Left ventricle myocardium inferior (tissue), 1 donor: Measurements from ENCODE around the gene VCX3A. TPM values are rescaled to one million over a fixed set of nuclear protein-coding genes. Genes with fewer than 3 reads are reported as not detected.
"Not testable (repeated sequence)": the region's sequence is repeated elsewhere in the genome, so short reads cannot be mapped to it uniquely, and the experiment has no call there.

ENCODE experiments used
- DNase-seq: peaks from one replicate; pipeline ENCODE4 v3.0.0-alpha.2; 2020
- H3K27ac ChIP-seq: fragments of 200-600 bp; replicated peaks from 2 replicates; pipeline ENCODE4 v1.8.0; 2021
- H3K27me3 ChIP-seq: fragments of 200-600 bp; 2 replicates; pipeline ENCODE4 v1.8.0; 2021; ENCODE audit warnings: low read depth
- H3K36me3 ChIP-seq: fragments of 200-600 bp; 2 replicates; pipeline ENCODE4 v1.8.0; 2021
- H3K4me1 ChIP-seq: fragments of 200-600 bp; 2 replicates; pipeline ENCODE4 v1.8.0; 2021
- H3K4me3 ChIP-seq: fragments of 200-600 bp; 2 replicates; pipeline ENCODE4 v1.8.0; 2021; ENCODE audit warnings: mild to moderate bottlenecking, moderate library complexity
- H3K9me3 ChIP-seq: fragments of 200-600 bp; replicated peaks from 2 replicates; pipeline ENCODE4 v1.8.0; 2021
- intact Hi-C: fragments of 100-400 bp; cut with micrococcal nuclease; formaldehyde crosslinking; loops from one replicate; pipeline ENCODE4 v1.11.0; 2022
- long read RNA-seq: library from polyadenylated mRNA; unstranded; transcript quantifications from one replicate; pipeline ENCODE4 v2.0.0, GENCODE V29; 2021
- total RNA-seq: library from RNA; stranded (reverse); fragmentation: NEBNext Ultra II Directional; extraction: Animal tissue kit (Norgen Biotek cat#: 25700); gene quantifications from one replicate; pipeline ENCODE4 v1.2.1, GENCODE V29; 2021
- TF ChIP-seq, protein P1 (sequence below): fragments of 200-600 bp; IDR thresholded peaks from 2 replicates; pipeline ENCODE4 v1.8.0; 2021; ENCODE audit warnings: antibody characterized with exemption, mild to moderate bottlenecking, borderline replicate concordance
- donor health status: DM: no; HTN: yes; CAD: no; lungs with severe emphysema.

Gene VCX3A
- not detected for total RNA-seq
- long read RNA-seq, result 0 reads

GRCh38 chrX:6535018-6535417 is at the start of gene VCX3A:
Gene VCX3A (minus strand): TSS chrX:6535118. CDS start chrX:6534497, 621 bp downstream.
- H3K36me3 ChIP-seq, H3K27ac ChIP-seq, intact Hi-C loops, H3K4me1 ChIP-seq, H3K27me3 ChIP-seq, H3K4me3 ChIP-seq, DNase-seq, H3K9me3 ChIP-seq: not testable (repeated sequence)

- intact Hi-C loops, result no loop called here
- Histone ChIP-seq H3K36me3 (no peaks in the 10 kb centered on the region), H3K4me3 (no peak overlapping the region), H3K9me3 (no peaks in the 10 kb centered on the region), H3K27me3 (no peaks in the 10 kb centered on the region), H3K4me1 (no peaks in the 10 kb centered on the region), H3K27ac (no peak overlapping the region)
- no peak for DNase-seq
- TF ChIP-seq, protein P1, sequence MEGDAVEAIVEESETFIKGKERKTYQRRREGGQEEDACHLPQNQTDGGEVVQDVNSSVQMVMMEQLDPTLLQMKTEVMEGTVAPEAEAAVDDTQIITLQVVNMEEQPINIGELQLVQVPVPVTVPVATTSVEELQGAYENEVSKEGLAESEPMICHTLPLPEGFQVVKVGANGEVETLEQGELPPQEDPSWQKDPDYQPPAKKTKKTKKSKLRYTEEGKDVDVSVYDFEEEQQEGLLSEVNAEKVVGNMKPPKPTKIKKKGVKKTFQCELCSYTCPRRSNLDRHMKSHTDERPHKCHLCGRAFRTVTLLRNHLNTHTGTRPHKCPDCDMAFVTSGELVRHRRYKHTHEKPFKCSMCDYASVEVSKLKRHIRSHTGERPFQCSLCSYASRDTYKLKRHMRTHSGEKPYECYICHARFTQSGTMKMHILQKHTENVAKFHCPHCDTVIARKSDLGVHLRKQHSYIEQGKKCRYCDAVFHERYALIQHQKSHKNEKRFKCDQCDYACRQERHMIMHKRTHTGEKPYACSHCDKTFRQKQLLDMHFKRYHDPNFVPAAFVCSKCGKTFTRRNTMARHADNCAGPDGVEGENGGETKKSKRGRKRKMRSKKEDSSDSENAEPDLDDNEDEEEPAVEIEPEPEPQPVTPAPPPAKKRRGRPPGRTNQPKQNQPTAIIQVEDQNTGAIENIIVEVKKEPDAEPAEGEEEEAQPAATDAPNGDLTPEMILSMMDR, result no peak
Observed at GRCh38 chrX:6574762-6575161, 39.8 kb upstream of the VCX3A start.

GRCh38 chrX:6568031-6568430 is 33.1 kb upstream of the VCX3A start:
- DNase-seq, result no peak
- Histone ChIP-seq H3K4me3 (no peak overlapping the region), H3K27me3 (no peaks in the 10 kb centered on the region), H3K4me1 (no peaks in the 10 kb centered on the region), H3K9me3 (no peaks in the 10 kb centered on the region), H3K36me3 (no peaks in the 10 kb centered on the region), H3K27ac (no peak overlapping the region)
- TF ChIP-seq, protein P1, result no peak
- intact Hi-C loops, result no loop called here

GRCh38 chrX:6558979-6559378 is 24.1 kb upstream of the VCX3A start:
- Histone ChIP-seq H3K4me1 (no peaks in the 10 kb centered on the region), H3K9me3 (no peaks in the 10 kb centered on the region), H3K4me3 (no peak overlapping the region), H3K36me3 (no peaks in the 10 kb centered on the region), H3K27ac (no peak overlapping the region), H3K27me3 (no peaks in the 10 kb centered on the region)
- TF ChIP-seq, protein P1, result no peak
- intact Hi-C loops, result no loop called here
- no peak for DNase-seq

DNA sequence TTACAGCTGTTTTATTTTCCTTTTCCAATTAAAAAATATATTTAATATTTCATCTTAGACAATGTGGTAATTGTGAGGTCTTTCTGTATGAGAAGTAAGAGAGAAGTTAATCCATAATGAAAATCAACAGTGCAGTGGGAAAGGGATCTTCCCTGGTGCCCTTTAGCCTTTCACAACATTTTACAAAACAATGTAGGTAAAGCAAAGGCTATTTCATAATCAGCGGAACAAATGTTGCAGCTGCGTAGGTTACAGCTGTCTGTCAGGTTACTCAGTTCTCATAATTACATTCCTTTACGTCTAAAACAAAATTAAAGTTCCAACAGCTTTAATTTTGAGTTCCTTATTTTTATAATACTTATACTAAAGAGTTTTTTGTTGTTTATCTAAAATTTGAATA is 22.8 kb upstream of the VCX3A start:
- Histone ChIP-seq H3K4me1 (no peaks in the 10 kb centered on the region), H3K4me3 (no peak overlapping the region), H3K27ac (no peak overlapping the region), H3K36me3 (no peaks in the 10 kb centered on the region), H3K9me3 (no peaks in the 10 kb centered on the region), H3K27me3 (no peaks in the 10 kb centered on the region)
- TF ChIP-seq, protein P1, result no peak
- intact Hi-C loops, result no loop called here
- no peak for DNase-seq

DNA sequence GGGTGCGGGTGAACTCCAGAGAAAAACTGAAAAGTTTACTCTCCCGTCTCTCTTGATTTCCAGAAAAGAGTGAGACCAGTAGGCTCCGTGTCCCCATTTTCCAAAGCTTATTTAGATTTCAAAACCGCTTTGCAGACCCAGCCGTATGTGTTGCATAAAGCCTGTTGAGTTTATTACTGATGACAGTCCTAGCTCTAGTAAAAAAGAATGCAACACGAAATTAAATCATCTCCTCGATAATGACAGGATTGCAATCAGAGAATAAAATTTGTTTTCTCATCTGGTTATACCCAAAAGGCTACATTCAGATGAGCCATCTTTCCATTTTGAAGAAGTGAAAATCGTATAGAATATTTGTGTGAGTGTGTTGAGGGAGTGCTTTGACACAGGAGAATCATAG is 16.1 kb upstream of the VCX3A start:
- no peak for DNase-seq
- H3K27me3 ChIP-seq, result no peaks in the 10 kb centered on the region
- TF ChIP-seq, protein P1, result no peak
- H3K9me3 ChIP-seq, result no peaks in the 10 kb centered on the region
- no peak overlapping the region for H3K4me3 ChIP-seq
- intact Hi-C loops, result no loop called here
- no peaks in the 10 kb centered on the region for H3K4me1 ChIP-seq
- H3K36me3 ChIP-seq, result no peaks in the 10 kb centered on the region
- H3K27ac ChIP-seq, result no peak overlapping the region
